ENCODE data around the gene BRD1.

BRD1 gene

GRCh38 chr22:49800408-49801238 lies 27.1 kb downstream of the BRD1 start:
- DNase-seq = no peak

DNA sequence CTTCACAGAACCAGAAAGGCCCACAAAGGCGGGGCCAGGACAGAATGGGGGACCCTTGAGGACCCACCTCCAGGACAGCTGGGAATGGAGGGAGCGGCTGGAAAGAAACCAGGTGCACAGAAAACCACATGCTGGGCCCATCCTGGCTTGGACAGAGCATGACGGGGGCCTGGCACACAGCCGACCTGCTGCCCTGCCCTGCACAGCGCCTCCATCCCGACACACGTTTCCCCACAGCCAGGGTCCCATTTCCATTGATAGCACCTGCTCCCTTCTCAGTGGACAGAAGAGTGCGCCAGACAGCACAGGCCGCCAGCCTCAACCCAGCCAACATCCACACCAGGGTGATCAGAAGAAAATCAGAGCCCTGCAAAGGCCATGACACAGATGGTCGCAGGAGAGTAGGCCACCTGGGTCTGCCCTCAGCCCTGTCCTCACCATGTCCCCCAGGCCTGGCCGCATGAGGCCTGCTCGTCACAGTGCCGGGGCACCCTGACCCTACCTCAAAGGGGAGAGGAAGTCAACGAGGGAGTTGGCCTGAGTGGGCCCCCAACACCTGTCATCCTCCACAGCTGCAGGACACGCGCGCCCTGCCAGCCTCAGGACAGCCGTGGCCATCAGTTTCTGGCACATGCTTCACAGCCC lies 28.1 kb downstream of the BRD1 start:
- no peak for DNase-seq

DNA sequence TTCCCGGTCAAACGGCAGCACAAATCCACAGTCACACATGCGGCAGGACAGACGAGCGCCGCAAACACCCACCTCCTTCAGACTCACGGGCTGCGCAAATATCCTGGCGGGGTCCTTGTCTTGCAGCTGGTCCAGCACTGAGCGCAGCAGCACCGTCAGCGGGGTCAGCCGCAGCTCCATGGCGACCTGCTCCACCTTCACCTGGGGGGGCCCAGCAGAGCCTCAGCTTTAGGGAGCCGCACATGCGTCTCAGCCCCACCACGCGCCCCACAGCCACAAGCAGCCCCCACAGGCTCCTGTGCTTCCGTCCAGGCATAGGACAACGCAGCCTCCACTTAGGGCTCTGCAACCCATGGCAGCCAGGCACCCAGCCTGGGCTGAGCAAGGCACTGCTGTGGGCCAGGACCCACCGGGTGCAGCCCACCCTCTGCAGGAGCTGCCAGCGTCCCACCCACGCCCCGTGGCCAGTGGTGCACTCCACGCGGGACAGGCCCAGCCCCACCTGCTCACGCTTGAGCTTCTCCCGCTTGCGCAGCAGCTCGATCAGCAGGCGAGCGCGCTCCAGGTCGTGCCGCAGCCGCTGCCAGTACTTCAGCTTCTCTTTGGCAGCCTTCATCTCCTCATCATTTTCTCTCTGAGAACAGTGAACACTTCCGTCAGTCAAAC lies 29.1 kb downstream of the BRD1 start:
- no peak for DNase-seq

GRCh38 chr22:49797706-49798105 lies 30.0 kb downstream of the BRD1 start:
- DNase-seq = no peak

GRCh38 chr22:49796596-49797270 lies 30.9 kb downstream of the BRD1 start:
- no peak for DNase-seq

- no peak for DNase-seq
Observed at GRCh38 chr22:49795521-49795920, 32.2 kb downstream of the BRD1 start.

- DNase-seq = no peak
Observed at GRCh38 chr22:49793871-49794270, 33.8 kb downstream of the BRD1 start.

- no peak for DNase-seq
Observed at GRCh38 chr22:49793296-49793695, 34.4 kb downstream of the BRD1 start.

- DNase-seq = no peak
Observed at GRCh38 chr22:49792107-49792506, 35.6 kb downstream of the BRD1 start.

DNA sequence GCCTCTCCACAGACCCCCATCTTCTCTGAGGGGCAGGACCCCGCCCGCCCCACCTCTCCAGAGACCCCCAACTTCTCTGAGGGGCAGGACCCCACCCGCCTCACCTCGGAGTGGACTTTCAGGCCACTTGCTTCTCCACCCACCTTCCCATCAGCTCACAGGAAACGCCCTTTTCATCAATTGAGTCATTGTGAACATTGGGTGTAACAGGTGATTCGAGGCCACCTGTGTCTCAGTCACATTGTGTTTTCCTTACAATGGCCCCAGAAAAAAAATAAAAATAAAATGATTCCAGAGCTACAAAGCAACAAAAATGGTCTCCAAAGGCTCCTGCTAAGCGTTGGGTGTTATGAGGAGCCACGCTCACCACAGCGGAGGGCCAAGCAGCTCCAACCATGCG lies 36.0 kb downstream of the BRD1 start:
- no peak for DNase-seq

- DNase-seq = no peak
Observed at GRCh38 chr22:49790912-49791311, 36.8 kb downstream of the BRD1 start.

- DNase-seq = peak; percentile 20 to 63 (median 42)
Observed at GRCh38 chr22:49789289-49790141, 38.2 kb downstream of the BRD1 start.

- DNase-seq = peak in 1 of 6 experiments; percentile 14
Observed at GRCh38 chr22:49788504-49788903, 39.2 kb downstream of the BRD1 start.

DNA sequence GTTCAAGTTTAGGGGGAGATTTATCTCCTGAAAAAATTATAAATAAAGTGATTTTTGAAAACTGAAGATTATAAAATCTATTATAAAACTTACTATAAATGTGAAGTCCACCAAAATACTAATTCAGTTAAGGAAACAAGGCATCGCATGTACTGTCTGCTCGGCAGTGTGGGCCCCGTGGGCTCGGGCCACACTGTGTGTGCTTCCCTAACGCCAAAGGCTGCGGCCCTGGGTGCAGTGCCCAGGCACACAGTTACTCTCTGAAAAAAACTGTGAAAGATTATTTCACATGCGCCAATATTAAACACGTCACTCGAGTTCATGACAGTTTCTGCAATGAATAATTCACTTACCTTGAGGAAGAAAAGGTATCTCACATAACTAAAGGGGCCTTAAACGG lies 39.8 kb downstream of the BRD1 start:
- DNase-seq = no peak

DNA sequence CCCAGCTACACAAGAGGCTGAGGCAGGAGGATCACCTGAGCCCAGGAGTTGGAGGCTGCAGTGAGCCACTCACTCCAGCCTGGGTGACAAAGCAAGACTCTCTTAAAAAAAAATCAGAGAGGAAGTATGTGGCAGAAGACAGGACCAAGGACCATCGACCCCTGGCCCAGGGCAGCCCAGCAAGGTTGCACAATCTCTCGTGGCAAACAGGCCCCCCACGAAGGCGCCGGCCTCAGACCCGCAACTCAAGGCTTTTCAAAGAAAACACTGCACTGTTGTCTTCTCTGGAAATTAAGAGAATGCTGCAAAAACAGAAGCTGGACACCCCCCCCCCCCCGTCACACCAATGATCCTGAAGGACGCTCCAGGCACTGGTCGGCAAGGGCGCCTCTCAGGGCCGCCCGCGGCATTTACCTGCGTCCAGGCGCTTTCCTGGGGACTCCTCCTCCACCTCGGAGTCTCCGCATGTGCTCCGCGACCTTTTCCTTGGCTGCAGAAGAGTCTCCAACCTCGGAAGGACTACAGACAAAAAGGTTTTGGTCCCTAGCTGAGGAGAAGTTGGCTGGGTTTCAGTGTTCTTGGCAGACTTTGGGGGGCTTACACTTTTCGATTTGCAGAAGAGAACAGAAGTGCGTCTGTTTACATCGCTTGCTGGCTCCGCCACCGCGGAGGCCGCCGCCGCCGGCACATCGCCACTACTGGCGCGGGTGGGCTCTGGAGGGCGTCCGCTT lies 40.5 kb downstream of the BRD1 start:
- DNase-seq = no peak

DNA sequence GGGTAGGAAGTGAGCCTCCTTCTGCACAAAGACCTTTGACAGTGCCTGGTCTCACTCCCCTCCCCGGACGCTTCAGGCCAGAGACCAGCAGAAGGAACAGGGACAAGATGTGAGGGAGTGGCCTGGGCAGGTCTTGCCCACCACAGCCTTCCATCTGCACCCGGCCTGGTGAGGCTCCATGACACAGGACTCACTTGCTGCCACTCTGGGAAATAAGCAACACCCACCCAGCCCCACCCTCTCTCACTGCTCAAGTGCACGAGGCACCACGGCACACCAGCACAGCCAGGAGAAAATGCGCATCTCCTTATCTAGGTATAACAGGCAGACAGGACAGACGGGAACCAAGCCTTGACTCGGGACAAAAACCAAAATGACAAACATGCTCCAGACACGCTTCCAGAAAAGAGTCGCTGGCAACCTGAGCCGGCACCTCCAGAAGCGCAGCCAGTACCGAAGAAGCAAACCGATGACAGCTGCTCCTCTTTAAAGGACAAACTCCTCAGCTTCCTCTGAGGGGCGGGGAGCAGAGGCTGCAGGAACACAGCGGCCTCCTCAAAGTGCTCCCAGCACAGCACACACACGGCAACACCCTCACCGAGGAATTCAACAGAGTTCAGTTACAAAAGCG lies 41.7 kb downstream of the BRD1 start:
- no peak for DNase-seq

DNA sequence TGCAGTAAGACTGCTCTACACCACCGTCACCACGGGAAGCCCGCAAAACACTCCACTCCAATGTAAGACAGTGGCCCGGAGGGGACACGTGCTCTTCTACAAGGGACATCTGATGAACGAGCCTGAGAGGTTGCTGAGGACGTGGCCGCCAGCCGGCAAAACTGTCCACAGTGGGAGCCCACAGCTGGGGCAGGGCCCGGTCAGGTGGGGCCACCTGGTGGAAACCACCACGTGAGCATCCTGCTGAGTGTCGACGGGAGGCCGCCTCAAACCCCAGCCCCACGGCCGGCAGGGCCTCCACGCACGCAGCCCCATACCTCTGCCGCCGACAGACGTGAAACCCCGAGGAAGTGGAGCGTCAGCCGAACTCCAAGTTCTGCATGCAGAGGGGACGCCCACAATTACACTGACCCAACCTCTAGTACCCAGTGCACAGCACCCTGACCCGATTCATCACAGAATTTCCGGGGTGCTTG lies 42.6 kb downstream of the BRD1 start:
- no peak for DNase-seq

DNA sequence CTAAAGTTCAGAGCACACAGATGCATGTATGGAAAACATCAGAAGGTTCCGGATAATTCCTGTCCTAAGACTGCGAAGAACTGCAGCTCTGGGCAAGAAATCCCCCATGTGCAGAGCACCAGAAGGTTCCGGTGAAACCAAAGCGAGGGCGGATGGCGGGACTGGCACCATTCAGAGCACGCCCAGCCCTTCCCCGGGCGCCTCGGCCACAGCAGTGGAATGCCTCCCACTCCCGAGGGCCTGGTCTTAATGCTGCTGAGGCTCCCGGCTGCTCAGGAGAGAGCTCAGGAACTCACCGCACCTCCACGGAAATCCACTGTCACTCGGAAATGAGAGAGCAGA lies 43.1 kb downstream of the BRD1 start:
- DNase-seq = no peak

GRCh38 chr22:49783926-49784629 lies 43.6 kb downstream of the BRD1 start:
- no peak for DNase-seq

DNA sequence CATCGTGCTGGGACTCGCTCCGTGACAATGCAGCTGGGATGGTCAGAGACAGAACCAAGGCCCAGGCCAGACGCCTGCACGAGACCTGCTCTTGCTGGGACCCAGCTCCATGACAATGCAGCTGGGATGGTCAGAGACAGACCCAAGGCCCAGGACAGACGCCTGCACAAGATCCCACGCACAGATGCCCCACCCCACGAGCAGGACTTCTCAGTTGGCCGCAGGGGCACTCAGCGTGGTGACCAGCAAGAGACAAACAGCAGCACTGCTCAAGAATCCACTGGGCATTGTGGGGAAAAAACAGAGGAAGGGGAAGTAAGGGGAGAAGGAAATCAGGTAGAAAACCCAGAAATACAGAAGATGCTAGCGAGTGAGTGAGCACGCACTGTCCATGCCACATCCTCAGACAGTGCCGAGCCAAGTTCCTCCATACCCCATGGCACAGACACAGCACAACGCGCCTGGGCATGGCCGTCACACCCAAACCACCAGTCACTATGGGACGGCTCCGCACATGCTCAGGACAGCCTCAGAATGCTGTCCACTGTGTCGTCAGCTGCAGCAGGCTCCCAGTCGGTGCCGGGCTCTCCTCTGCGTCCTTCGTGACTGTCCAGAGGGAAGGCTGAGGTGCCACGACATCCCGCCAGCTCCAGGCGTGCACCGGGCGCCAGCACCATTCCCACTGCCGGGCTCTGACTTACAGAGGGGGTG lies 44.5 kb downstream of the BRD1 start:
- no peak for DNase-seq
